HepG2 (cell line): ENCODE measurements around the gene NFATC4.

Experiments
- CHD4 ChIP-seq: fragments of 200-600 bp; sonication (generic); IDR thresholded peaks from 2 replicates; pipeline ENCODE4 v1.7.0; 2017; ENCODE audit warnings: mild to moderate bottlenecking, low read length, borderline replicate concordance
- CTCF ChIP-seq: sonication (generic); formaldehyde crosslinking; IDR thresholded peaks from 2 replicates; pipeline ENCODE4 v1.5.0; 2020; ENCODE audit warnings: mild to moderate bottlenecking, missing genetic modification reagents, moderate library complexity
- FOXP4 ChIP-seq: sonication (generic); formaldehyde crosslinking; IDR thresholded peaks from 2 replicates; pipeline ENCODE4 v1.4.0; 2020; ENCODE audit warnings: missing genetic modification reagents
- HMG20A ChIP-seq: IDR thresholded peaks from 2 replicates; pipeline ENCODE4 v1.6.1; 2016; ENCODE audit warnings: borderline replicate concordance
- MLXIP ChIP-seq: sonication (generic); formaldehyde crosslinking; IDR thresholded peaks from 2 replicates; pipeline ENCODE4 v1.9.0; 2021; ENCODE audit warnings: missing genetic modification reagents, borderline replicate concordance
- MZF1 ChIP-seq: sonication (generic); formaldehyde crosslinking; IDR thresholded peaks from 2 replicates; pipeline ENCODE4 v1.8.1; 2023; ENCODE audit warnings: mild to moderate bottlenecking, missing genetic modification reagents, borderline replicate concordance
- POLR2AphosphoS2 ChIP-seq: IDR thresholded peaks from 2 replicates; pipeline ENCODE4 v1.6.1; 2011; ENCODE audit warnings: low read depth, low read length, improper control_type of control experiment
- RELA ChIP-seq: sonication (generic); formaldehyde crosslinking; IDR thresholded peaks from 2 replicates; pipeline ENCODE4 v1.4.0; 2020; ENCODE audit warnings: missing genetic modification reagents
- ZNF282 ChIP-seq: fragments of 450-650 bp; IDR thresholded peaks from 2 replicates; pipeline ENCODE4 v1.6.1; 2018; ENCODE audit not compliant: partially characterized antibody
- ZNF556 ChIP-seq: sonication (generic); formaldehyde crosslinking; IDR thresholded peaks from 2 replicates; pipeline ENCODE4 v1.4.0; 2020; ENCODE audit warnings: mild to moderate bottlenecking, missing genetic modification reagents, borderline replicate concordance
- ZNF878 ChIP-seq: sonication (generic); formaldehyde crosslinking; IDR thresholded peaks from 2 replicates; pipeline ENCODE4 v1.8.1; 2023; ENCODE audit warnings: mild to moderate bottlenecking, missing genetic modification reagents, moderate library complexity
- TF ChIP-seq, protein P1 (sequence below): sonication (generic); formaldehyde crosslinking; IDR thresholded peaks from 2 replicates; pipeline ENCODE4 v1.4.0; 2020; ENCODE audit warnings: missing genetic modification reagents, borderline replicate concordance

- no peak for TF ChIP-seq RELA
- no peak for TF ChIP-seq CHD4
- no peak for TF ChIP-seq POLR2AphosphoS2
- TF ChIP-seq HMG20A, result no peak
- no peak for TF ChIP-seq CTCF (CRISPR knock-in tag)
- TF ChIP-seq ZNF556 (CRISPR knock-in tag), result no peak
- TF ChIP-seq ZNF282, result no peak
- TF ChIP-seq MZF1 (CRISPR knock-in tag), result no peak
- TF ChIP-seq MLXIP (CRISPR knock-in tag), result no peak
- no peak for TF ChIP-seq ZNF878
- no peak for TF ChIP-seq FOXP4 (CRISPR knock-in tag)
- TF ChIP-seq, protein P1, sequence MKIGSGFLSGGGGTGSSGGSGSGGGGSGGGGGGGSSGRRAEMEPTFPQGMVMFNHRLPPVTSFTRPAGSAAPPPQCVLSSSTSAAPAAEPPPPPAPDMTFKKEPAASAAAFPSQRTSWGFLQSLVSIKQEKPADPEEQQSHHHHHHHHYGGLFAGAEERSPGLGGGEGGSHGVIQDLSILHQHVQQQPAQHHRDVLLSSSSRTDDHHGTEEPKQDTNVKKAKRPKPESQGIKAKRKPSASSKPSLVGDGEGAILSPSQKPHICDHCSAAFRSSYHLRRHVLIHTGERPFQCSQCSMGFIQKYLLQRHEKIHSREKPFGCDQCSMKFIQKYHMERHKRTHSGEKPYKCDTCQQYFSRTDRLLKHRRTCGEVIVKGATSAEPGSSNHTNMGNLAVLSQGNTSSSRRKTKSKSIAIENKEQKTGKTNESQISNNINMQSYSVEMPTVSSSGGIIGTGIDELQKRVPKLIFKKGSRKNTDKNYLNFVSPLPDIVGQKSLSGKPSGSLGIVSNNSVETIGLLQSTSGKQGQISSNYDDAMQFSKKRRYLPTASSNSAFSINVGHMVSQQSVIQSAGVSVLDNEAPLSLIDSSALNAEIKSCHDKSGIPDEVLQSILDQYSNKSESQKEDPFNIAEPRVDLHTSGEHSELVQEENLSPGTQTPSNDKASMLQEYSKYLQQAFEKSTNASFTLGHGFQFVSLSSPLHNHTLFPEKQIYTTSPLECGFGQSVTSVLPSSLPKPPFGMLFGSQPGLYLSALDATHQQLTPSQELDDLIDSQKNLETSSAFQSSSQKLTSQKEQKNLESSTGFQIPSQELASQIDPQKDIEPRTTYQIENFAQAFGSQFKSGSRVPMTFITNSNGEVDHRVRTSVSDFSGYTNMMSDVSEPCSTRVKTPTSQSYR (CRISPR knock-in tag), result no peak
These were observed 25.1 kb upstream of the NFATC4 start for GRCh38 chr14:24342889-24343288.
